ENCODE results near the gene NEK11. TPM values are rescaled to one million over a fixed set of nuclear protein-coding genes. Genes with fewer than 3 reads are reported as not detected.

The NEK11 gene
- total and polyA plus RNA-seq, 9 of the 15 experiments (the other 6 are each of a cell fraction or from before 2014, with no cell fraction given): 0.28 to 1.5 (median 0.87) TPM

- TF ChIP-seq, protein P1, sequence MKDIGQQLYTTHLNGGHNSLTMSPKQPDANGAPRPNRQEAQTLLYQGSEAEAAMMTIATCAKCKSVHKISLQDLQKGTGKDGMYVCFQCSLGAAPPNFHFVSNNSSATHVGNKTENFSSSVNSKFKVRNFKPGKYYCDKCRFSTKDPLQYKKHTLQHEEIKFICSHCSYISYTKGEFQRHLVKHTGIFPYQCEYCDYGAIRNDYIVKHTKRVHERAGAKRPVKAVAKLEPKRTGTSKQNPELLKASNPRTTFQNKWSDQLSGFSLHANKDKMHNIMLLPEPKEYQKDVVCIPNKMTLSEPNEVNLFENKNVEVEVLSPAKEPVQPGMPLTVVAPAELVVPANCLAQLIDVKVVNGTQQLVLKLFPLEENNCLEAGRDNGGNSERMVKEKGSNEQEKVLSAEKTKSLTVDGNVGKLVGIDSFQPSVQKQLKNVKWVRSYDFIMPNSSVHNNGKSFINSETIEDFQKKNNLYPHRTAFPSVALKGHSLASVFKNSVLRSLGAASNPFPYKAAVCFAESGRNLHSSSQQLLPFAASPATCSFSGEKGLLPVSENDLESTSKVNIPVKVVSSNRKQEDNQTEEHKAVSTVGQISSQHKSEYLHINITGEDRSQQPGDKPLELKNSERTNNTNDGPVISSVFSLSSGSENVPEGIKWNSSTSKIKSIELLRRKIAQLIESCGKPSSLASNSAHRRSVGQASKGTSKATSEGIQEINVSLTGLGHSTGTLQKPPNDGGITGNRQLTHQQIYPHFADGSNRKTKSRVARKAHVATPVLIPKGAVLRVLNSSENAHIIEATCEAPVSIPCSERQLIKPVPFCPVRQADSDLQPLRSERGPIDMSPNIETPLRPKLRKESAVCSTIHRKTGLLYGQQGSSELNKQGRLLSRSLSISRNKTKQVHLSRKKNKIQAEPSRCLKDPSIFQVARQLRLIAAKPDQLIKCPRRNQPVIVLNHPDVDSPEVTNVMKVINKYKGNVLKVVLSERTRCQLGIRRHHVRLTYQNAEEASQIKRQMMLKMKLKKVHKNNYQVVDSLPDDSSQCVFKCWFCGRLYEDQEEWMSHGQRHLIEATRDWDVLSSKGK (CRISPR knock-in tag; IDR thresholded peaks at IDR 0.05): no peak
- TF ChIP-seq ARHGAP35 (IDR thresholded peaks at IDR 0.05; ENCODE audit: partially characterized antibody): no peak
- TF ChIP-seq NBN (IDR thresholded peaks at IDR 0.05; ENCODE audit: low read depth): no peak
- TF ChIP-seq CXXC5 (CRISPR knock-in tag; IDR thresholded peaks at IDR 0.05): no peak
- TF ChIP-seq, protein P2, sequence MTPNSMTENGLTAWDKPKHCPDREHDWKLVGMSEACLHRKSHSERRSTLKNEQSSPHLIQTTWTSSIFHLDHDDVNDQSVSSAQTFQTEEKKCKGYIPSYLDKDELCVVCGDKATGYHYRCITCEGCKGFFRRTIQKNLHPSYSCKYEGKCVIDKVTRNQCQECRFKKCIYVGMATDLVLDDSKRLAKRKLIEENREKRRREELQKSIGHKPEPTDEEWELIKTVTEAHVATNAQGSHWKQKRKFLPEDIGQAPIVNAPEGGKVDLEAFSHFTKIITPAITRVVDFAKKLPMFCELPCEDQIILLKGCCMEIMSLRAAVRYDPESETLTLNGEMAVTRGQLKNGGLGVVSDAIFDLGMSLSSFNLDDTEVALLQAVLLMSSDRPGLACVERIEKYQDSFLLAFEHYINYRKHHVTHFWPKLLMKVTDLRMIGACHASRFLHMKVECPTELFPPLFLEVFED (CRISPR knock-in tag; conservative IDR thresholded peaks at IDR 0.05): no peak
- no peak for TF ChIP-seq MAFG (tag; conservative IDR thresholded peaks at IDR 0.05)
- TF ChIP-seq ZHX1 (conservative IDR thresholded peaks at IDR 0.05; ENCODE audit: low read length): no peak
- no peak for TF ChIP-seq MAFK (IDR thresholded peaks at IDR 0.05; ENCODE audit: low read length)
- no peak for TF ChIP-seq SMAD1 (IDR thresholded peaks at IDR 0.05; ENCODE audit: low read depth, low read length, partially characterized antibody)
Observed at GRCh38 chr3:131077904-131078303, 51.2 kb downstream of the NEK11 start (continued).
